Myometrial cell (primary cell): ENCODE measurements around the gene GALNT11. TPM values are rescaled to one million over a fixed set of nuclear protein-coding genes. Genes with fewer than 3 reads are reported as not detected.

ENCODE experiments used
- total RNA-seq: library from RNA; depleted of rRNA; stranded (reverse); fragments of >200 nt; gene quantifications from 2 replicates; pipeline ENCODE4 v1.2.3, GENCODE V29; 2015

The GALNT11 gene
- total RNA-seq, result 33.7 and 54.9 TPM in 2 replicates

DNA sequence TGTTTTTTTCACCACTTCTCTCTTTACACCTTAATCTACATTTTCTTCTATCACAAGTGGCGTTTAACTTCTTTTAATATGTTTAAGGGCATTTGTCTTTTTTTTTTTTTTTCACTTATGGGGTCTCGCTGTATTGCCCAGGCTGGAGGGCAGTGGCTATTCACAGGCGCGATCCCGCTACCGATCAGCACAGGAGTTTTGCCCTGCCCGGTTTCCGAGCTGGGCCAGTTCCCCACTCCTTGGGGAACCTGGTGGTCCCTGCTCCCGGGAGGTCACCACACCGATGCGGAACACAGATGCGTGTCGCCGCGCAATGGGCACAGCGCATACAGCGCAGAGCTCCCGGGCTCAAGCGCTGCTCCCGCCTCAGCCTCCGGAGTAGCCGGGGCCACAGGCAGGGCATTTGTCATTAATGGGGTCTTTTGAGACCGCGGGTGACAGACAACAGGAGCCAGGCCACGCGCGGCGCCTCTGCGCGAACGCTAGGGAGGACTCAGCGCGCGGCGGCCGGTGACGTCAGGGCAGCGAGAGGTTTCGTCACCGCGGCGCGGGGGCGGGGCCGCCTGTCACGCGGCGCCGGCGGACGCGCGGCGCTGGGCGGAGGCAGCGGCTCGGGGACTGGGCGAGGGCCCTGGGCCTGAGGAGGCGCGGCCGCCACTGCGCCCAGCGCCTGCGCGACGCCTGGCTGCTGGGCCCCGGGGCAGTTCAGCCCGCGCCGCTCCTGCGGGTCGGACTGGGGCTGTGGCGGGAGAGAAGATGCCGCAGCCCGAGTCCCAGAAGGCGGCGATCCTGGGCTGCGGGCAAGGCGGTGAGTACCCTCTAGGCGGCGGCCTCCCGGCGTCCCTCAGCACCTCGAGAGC lies at the start of gene GALNT11:
GALNT11 (plus strand) TSS at position 598 of the 860 bp plus-strand sequence. CDS start 68,554 bp downstream, outside the sequence.

Other genes starting within 250 kb of the GALNT11 start
- 23.4 and 25.0 TPM in 2 replicates for gene PRKAG2, start 148.6 kb upstream of the GALNT11 start, total RNA-seq
- not detected in 2 replicates for gene GALNTL5, start 69.2 kb upstream of the GALNT11 start, total RNA-seq